RPMI7951 (cell line): ENCODE results near the gene TTL. TPM values are rescaled to one million over a fixed set of nuclear protein-coding genes. Genes with fewer than 3 reads are reported as not detected.
"Not testable (repeated sequence)": the region's sequence is repeated elsewhere in the genome, so short reads cannot be mapped to it uniquely, and the experiment has no call there.

Source experiments
- DNase-seq: peaks from one replicate; pipeline ENCODE4 v3.0.0-alpha.2; 2012; ENCODE audit warnings: low read depth
- total RNA-seq: library from RNA; depleted of rRNA; stranded (reverse); fragments of >200 nt; shearing (Covaris generic); gene quantifications from 2 replicates; pipeline ENCODE4 v1.2.3, GENCODE V29; 2014; rRNA removed

TTL gene
- 45.8 and 58.9 TPM in 2 replicates for total RNA-seq

- DNase-seq: peak; percentile 72
Measured at GRCh38 chr2:112481528-112482233, at the start of gene TTL. Gene TTL (plus strand): TSS chr2:112482156. CDS start chr2:112482345, 189 bp downstream.

DNA sequence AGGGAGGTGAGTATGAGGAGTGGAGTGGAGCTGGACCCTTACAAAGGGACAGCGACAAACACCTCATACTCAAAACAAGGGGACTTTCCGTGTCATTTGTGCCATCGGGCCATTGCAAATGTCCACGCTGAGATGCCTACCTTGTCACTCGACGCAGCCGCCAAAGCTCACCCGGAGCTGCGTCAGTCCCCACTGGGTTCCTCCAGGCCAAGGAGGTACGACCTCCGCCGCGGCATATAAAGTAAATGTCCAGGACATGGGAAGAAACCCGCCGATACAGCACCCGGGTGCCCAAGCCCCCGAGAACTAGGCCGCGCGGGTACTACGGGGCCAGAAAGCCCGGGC is 49.6 kb upstream of the TTL start:
- DNase-seq: not testable (repeated sequence)

DNA sequence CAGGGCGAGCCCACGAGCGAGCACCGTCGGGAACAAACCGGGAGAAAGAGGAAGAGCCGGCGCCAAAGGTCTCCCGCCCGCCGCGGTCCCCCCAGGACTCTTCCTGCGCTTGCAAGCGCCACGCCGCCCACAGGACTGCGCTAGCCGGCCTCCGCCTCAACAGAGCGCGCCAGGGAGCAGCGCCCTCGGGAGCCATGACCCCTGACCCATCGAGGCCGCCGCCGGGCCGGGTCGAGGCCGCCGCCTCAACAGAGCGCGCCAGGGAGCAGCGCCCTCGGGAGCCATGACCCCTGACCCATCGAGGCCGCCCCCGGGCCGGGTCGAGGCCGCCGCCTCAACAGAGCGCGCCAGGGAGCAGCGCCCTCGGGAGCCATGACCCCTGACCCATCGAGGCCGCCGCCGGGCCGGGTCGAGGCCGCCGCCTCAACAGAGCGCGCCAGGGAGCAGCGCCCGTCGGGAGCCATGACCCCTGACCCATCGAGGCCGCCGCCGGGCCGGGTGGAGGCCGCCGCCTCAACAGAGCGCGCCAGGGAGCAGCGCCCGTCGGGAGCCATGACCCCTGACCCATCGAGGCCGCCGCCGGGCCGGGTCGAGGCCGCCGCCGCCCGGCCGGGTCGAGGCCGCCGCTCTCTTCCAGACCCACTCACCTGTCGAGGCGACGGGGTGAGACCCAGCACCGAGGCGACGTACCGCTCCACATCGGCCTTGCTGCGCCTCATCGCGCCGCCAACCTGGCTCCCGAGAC is 49.0 kb upstream of the TTL start:
- peak; percentile 29 for DNase-seq

- DNase-seq: peak; percentile 86
Measured at GRCh38 chr2:112433480-112433879, 48.5 kb upstream of the TTL start, which contains the start of gene RGPD8. Gene RGPD8 (minus strand): TSS chr2:112433645. CDS start chr2:112433453, 192 bp downstream.

- no peak for DNase-seq
Measured at GRCh38 chr2:112433932-112434730, 47.8 kb upstream of the TTL start.

DNA sequence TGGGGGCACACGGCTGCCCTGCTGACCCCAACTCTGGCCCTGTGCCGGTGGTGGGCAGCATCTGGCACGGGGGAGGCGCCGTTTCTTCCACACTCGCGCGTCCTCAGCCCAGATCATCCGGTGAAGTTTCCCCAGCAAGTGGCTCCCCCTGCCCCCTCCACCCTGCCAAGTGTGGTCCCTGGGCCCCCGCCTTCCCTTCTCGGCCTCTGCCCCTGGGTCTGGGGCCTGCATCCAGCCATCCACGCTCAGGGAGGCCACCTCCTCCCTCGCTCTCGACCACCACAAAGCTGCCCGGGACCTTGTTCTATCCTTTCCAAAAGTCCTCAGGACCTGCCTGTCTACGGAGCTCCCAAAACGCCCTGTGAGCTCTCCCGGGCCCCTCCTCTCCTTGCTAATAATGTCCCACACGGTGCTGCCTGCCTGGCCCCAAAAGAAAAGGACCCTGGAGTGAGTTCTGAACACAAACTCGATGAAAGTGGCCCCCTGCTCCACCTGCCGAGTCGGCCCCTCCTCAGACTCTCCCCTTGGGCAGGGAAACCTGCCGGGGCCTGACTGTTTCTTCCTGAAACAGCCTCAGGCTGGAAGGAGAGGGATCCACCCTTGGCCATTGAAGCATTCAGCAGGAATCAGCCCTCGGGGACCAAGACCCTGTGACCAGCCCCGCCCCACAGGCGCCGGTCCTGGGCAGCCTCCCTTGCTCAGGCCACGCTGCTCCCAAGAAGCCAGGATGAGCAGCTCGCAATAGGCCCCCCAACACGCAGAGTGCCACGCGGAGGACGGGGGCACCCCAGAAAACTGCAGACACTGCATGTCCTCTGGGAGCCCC is 46.9 kb upstream of the TTL start:
- not testable (repeated sequence) for DNase-seq

GRCh38 chr2:112435716-112436431 is 46.1 kb upstream of the TTL start:
- not testable (repeated sequence) for DNase-seq

GRCh38 chr2:112436993-112437392 is 45.0 kb upstream of the TTL start:
- DNase-seq: not testable (repeated sequence)

GRCh38 chr2:112437405-112437831 is 44.5 kb upstream of the TTL start:
- not testable (repeated sequence) for DNase-seq

DNA sequence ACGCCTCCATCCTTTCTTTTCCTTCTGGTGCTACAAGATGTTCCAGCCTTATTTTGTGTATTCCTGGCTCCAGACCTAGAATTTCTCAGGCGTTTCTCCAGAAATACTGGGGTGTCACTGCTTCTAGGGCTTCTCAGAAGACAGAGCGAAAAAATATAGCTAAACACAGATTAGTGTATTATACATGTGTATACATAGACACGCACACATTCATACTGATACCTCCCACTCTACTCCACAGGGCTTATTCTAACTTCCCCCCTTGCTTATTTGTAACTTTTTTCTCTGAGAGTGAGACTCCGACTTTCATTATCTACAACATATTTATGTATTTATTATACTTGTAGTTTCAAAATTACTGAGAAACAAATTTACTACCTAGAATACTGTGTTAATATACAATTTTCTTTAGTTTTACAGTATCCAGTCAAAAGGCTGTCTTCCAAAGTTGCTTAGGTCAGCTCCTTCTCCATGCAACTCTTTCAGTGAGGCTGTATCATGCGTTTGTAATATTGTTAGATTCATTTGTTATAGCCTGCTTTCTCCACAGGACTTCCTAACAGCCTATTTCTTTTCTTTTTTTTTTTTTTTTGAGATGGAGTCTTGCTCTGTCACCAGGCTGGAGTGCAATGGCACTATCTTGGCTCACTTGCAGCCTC is 43.2 kb upstream of the TTL start:
- DNase-seq: not testable (repeated sequence)

- DNase-seq: not testable (repeated sequence)
Measured at GRCh38 chr2:112444256-112444655, 37.7 kb upstream of the TTL start.

GRCh38 chr2:112449854-112450253 is 32.1 kb upstream of the TTL start:
- no peak for DNase-seq

DNA sequence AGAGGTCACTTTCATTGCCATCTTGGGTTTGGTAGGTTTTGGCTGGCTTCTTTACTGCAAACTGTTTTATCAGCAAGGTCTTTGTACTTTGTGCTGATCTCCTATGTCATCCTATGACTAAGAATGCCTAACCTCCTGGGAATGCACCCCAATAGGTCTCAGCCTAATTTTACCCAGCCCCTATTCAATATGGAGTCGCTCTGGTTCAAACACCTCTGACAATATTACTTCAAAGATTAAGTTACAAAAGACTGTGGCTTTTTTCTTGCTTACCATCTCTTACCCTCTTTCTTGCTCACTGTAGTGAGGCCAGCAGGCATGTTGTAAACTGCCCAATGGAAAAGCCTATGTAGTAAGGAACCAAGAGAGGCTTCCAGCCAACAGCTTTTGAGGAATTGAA is 30.6 kb upstream of the TTL start:
- DNase-seq: no peak

- DNase-seq: no peak
Measured at GRCh38 chr2:112454586-112454985, 27.4 kb upstream of the TTL start.

GRCh38 chr2:112459372-112459771 is 22.6 kb upstream of the TTL start:
- DNase-seq: no peak

- DNase-seq: no peak
Measured at GRCh38 chr2:112462178-112462577, 19.8 kb upstream of the TTL start.

GRCh38 chr2:112463256-112463655 is 18.7 kb upstream of the TTL start:
- DNase-seq: no peak

GRCh38 chr2:112465382-112465781 is 16.6 kb upstream of the TTL start:
- peak; percentile 53 for DNase-seq

- DNase-seq: no peak
Measured at GRCh38 chr2:112472547-112473263, 9.3 kb upstream of the TTL start.
